ENCODE results near the gene SLC10A7. TPM values are rescaled to one million over a fixed set of nuclear protein-coding genes. Genes with fewer than 3 reads are reported as not detected.

Gene SLC10A7
- total RNA-seq, 1 donor from 2014 or later: 23.5 TPM

DNA sequence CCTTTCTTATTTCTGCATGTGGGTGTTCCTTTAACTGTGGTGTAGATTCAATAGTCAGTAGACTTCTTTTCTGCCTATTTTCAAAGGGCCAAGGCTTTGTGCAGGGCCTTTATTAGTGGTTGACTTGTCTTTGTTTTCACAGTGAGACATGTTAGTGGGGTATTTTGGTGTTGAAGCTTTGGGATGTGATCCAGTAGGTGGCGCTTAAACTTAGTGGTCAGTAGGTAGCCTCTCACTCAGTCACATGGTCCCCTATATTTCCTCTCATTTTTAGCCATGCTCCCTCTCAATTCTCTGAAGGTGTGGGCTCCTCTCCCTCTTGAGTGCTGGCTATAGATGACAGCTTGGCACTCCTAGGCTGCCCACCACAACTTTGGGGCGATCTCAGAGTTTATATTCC, 23.4 kb upstream of the SLC10A7 start:
- ATAC-seq: peak in 1 of 2 donors; percentile 45

DNA sequence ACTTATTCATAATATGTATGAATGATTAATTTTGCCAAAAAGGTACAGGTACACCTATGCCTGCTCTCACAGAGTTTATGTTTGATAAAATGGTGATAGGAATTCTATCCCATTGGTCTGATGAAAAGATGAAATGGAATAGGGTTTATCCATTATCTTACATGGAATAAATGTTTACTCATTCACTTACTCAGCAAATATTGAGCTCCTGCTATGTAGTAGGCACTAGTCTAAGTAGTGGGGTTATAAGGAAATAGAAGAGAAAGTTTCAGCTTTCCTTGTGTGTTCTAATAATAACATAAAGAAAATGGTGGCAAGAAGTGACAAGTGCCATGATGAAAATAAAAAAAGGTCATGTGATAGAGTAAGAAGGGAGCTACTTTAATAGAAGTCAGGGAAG, 12.4 kb upstream of the SLC10A7 start:
- DNase-seq (no peak), ATAC-seq (no peak)
- no peaks in the 10 kb centered on the region for H3K4me1 ChIP-seq
- no peak overlapping the region for H3K4me3 ChIP-seq
- TF ChIP-seq, protein P1, sequence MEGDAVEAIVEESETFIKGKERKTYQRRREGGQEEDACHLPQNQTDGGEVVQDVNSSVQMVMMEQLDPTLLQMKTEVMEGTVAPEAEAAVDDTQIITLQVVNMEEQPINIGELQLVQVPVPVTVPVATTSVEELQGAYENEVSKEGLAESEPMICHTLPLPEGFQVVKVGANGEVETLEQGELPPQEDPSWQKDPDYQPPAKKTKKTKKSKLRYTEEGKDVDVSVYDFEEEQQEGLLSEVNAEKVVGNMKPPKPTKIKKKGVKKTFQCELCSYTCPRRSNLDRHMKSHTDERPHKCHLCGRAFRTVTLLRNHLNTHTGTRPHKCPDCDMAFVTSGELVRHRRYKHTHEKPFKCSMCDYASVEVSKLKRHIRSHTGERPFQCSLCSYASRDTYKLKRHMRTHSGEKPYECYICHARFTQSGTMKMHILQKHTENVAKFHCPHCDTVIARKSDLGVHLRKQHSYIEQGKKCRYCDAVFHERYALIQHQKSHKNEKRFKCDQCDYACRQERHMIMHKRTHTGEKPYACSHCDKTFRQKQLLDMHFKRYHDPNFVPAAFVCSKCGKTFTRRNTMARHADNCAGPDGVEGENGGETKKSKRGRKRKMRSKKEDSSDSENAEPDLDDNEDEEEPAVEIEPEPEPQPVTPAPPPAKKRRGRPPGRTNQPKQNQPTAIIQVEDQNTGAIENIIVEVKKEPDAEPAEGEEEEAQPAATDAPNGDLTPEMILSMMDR (IDR thresholded peaks at IDR 0.05): no peak
- H3K27ac ChIP-seq: no peak overlapping the region
- no peaks in the 10 kb centered on the region for H3K36me3 ChIP-seq
- intact Hi-C loops (cut with DNase I): no loop called here
- H3K27me3 ChIP-seq (ENCODE audit: low read depth): no peaks in the 10 kb centered on the region
- H3K9me3 ChIP-seq: no peaks in the 10 kb centered on the region

More for the DNA sequence above, 23.4 kb upstream of the SLC10A7 start:
- no peaks in the 10 kb centered on the region for H3K4me1 ChIP-seq
- H3K9me3 ChIP-seq: no peaks in the 10 kb centered on the region
- TF ChIP-seq, protein P1 (IDR thresholded peaks at IDR 0.05): peak; percentile 16
- H3K27me3 ChIP-seq (ENCODE audit: low read depth): no peaks in the 10 kb centered on the region
- H3K27ac ChIP-seq: no peak overlapping the region
- intact Hi-C loops (cut with DNase I): no loop called here
- no peak for DNase-seq
- no peak overlapping the region for H3K4me3 ChIP-seq
- no peaks in the 10 kb centered on the region for H3K36me3 ChIP-seq

DNA sequence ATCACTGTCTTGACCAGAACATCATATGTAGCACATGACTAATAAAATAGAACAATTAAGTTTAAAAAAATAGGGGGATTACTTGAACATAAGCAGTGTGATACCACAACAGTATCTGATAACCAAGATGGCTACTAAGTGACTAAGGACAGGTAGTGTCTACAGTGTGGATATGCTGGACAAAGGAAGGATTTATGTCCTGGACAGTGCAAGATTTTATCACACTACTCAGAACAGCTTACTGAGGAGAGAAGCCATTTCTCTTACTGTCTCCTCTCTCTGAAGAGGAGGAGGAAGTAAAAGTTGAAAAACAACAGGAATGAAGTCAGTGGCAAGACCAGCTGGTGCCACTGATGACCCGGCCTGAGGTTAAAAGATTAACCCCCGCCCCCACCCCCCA, 4.0 kb upstream of the SLC10A7 start:
- no peak overlapping the region for H3K4me3 ChIP-seq
- H3K4me1 ChIP-seq: peaks cover 1% of the 10 kb centered on the region
- DNase-seq (no peak), ATAC-seq (no peak)
- no peaks in the 10 kb centered on the region for H3K36me3 ChIP-seq
- H3K27me3 ChIP-seq (ENCODE audit: low read depth): no peaks in the 10 kb centered on the region
- no peak overlapping the region for H3K27ac ChIP-seq
- H3K9me3 ChIP-seq: no peaks in the 10 kb centered on the region
- TF ChIP-seq, protein P1 (IDR thresholded peaks at IDR 0.05): no peak
- intact Hi-C loops (cut with DNase I): no loop called here

DNA sequence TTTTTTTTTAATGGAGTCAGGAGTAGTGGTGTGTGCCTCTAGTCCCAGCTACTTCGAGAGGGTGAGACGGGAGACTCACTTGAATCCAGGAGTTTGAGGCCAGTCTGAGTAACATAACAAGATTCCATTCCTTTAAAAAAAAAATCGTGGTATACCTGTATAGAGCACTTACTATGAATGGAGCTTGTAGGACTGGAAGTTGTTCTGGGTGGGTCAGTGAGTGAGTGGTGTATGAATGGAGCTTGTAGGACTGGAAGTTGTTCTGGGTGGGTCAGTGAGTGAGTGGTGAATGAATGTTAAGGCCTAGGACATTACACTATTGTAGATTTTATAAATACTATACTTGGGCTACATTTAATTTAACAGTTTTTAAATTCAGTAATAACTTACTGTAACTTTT, 2.9 kb upstream of the SLC10A7 start:
- intact Hi-C loops (cut with DNase I): no loop called here
- ATAC-seq (no peak), DNase-seq (no peak)
- Histone ChIP-seq H3K9me3 (no peaks in the 10 kb centered on the region), H3K4me1 (peaks cover 12% of the 10 kb centered on the region), H3K36me3 (no peaks in the 10 kb centered on the region), H3K27ac (no peak overlapping the region), H3K4me3 (no peak overlapping the region), H3K27me3 (ENCODE audit: low read depth) (no peaks in the 10 kb centered on the region)
- TF ChIP-seq, protein P1 (IDR thresholded peaks at IDR 0.05): no peak

DNA sequence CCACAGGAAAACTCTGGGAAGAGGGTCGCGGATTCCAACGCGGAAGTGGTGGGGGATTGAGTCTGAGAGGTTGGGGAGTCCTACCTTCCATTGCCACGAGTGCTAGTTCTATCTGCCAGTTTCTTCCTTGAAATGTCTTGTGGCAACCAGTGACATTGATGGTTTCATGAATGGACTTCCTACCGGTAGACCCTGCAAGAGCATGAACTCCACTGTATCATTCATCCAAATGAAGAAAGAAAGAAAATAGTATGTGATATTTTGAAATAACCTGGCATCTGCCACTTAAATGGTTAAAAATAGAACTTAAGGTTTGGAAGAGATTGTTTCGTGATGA, 1.1 kb upstream of the SLC10A7 start:
- TF ChIP-seq, protein P1 (IDR thresholded peaks at IDR 0.05): peak; percentile 4
- Histone ChIP-seq H3K27me3 (ENCODE audit: low read depth) (no peaks in the 10 kb centered on the region), H3K36me3 (no peaks in the 10 kb centered on the region), H3K4me1 (peaks cover 17% of the 10 kb centered on the region), H3K27ac (peak overlapping the region; percentile 87), H3K9me3 (no peaks in the 10 kb centered on the region), H3K4me3 (peak overlapping the region; percentile 98)
- intact Hi-C loops (cut with DNase I): no loop called here
- ATAC-seq (peak in 1 of 2 donors; percentile 18), DNase-seq (no peak)
